Keratinocyte (primary cell): ENCODE data around the gene GPC5. TPM values are rescaled to one million over a fixed set of nuclear protein-coding genes. Genes with fewer than 3 reads are reported as not detected.

Source experiments
- DNase-seq: peaks from one replicate; pipeline ENCODE4 v3.0.0-alpha.2; 2011; ENCODE audit warnings: low read depth, missing footprints, low spot score
- FAIRE-seq: peaks from 2 replicates; lab custom pipeline; 2011; peaks lifted over from hg19 to GRCh38; lab: Jason Lieb, UNC
- H2AFZ ChIP-seq: 2 replicates; pipeline ENCODE4 v1.6.0; 2012; ENCODE audit warnings: low read length, control low read depth, inconsistent platforms; ENCODE audit not compliant: control insufficient read depth
- H3K27ac ChIP-seq: 2 replicates; pipeline ENCODE4 v1.5.1; 2011; ENCODE audit warnings: low read length; ENCODE audit not compliant: control insufficient read depth, insufficient read depth
- H3K27me3 ChIP-seq: 3 replicates; pipeline ENCODE4 v1.6.0; 2011; ENCODE audit warnings: low read length; ENCODE audit not compliant: control insufficient read depth, insufficient read depth; ENCODE audit errors: extremely low read depth
- H3K36me3 ChIP-seq, 2 experiments: 2 replicates in 1 of 2; 3 replicates in 1 of 2; pipeline ENCODE4 v1.5.1; 2011; ENCODE audit warnings: low read length in 2 of 2, mild to moderate bottlenecking in 1 of 2; ENCODE audit not compliant: control insufficient read depth in 2 of 2, insufficient read depth in 2 of 2; ENCODE audit errors: extremely low read depth in 1 of 2
- H3K4me1 ChIP-seq: 3 replicates; pipeline ENCODE4 v1.5.1; 2011; ENCODE audit warnings: low read length; ENCODE audit not compliant: control insufficient read depth, insufficient read depth; ENCODE audit errors: extremely low read depth
- H3K4me2 ChIP-seq: 3 replicates; pipeline ENCODE4 v1.6.0; 2011; ENCODE audit warnings: low read depth, low read length; ENCODE audit not compliant: control insufficient read depth, insufficient read depth; ENCODE audit errors: extremely low read depth
- H3K4me3 ChIP-seq, 3 experiments: fragments of 200-600 bp in 1 of 3; sonication (generic) in 1 of 3; 2 replicates in 2 of 3; 3 replicates in 1 of 3; pipeline ENCODE4 v1.5.1; 2011 to 2016; ENCODE audit warnings: low read length in 3 of 3, mild to moderate bottlenecking in 3 of 3, control low read depth in 2 of 3, inconsistent platforms in 1 of 3, low read depth in 1 of 3, mixed read lengths in 1 of 3, mixed run types in 1 of 3, moderate library complexity in 1 of 3; ENCODE audit not compliant: control insufficient read depth in 2 of 3, insufficient read depth in 2 of 3; ENCODE audit errors: extremely low read depth in 1 of 3
- H3K79me2 ChIP-seq: 2 replicates; pipeline ENCODE4 v1.6.0; 2012; ENCODE audit warnings: low read length; ENCODE audit not compliant: control insufficient read depth, insufficient read depth
- H3K9ac ChIP-seq: 3 replicates; pipeline ENCODE4 v1.6.0; 2011; ENCODE audit warnings: low read length; ENCODE audit not compliant: control insufficient read depth, insufficient read depth; ENCODE audit errors: extremely low read depth
- H3K9me1 ChIP-seq: 3 replicates; pipeline ENCODE4 v1.6.0; 2011; ENCODE audit warnings: low read length; ENCODE audit not compliant: control insufficient read depth, insufficient read depth; ENCODE audit errors: extremely low read depth
- H3K9me3 ChIP-seq: 2 replicates; pipeline ENCODE4 v1.5.1; 2012; ENCODE audit warnings: low read depth, low read length; ENCODE audit not compliant: control insufficient read depth
- H4K20me1 ChIP-seq: 3 replicates; pipeline ENCODE4 v1.6.0; 2011; ENCODE audit warnings: low read length; ENCODE audit not compliant: control insufficient read depth, insufficient read depth; ENCODE audit errors: extremely low read depth
- CTCF ChIP-seq, 3 experiments: IDR thresholded peaks in 1 of 3; conservative IDR thresholded peaks in 1 of 3; optimal IDR thresholded peaks in 1 of 3; 2 replicates in 2 of 3; 3 replicates in 1 of 3; pipeline versions ENCODE3 to v1.5.1; 2011; ENCODE audit warnings: low read length in 3 of 3, mild to moderate bottlenecking in 3 of 3, moderate library complexity in 2 of 3, control low read depth in 1 of 3, inconsistent platforms in 1 of 3; ENCODE audit not compliant: insufficient read depth in 2 of 3; ENCODE audit errors: extremely low read depth in 1 of 3
- EZH2 ChIP-seq: IDR thresholded peaks from one replicate; pipeline ENCODE4 v1.6.1; 2012; ENCODE audit warnings: inconsistent platforms, mild to moderate bottlenecking, low read length, moderate library complexity
- dilution Hi-C: fragments of 300-500 bp; cut with MboI; formaldehyde crosslinking; loops from one replicate; pipeline ENCODE4 v1.7.0; 2020; ENCODE audit warnings: low sequenced_read_pairs; ENCODE audit not compliant: extremely low pct_ligation_motif_present
- polyA plus RNA-seq, 5 experiments: library from polyadenylated mRNA; depleted of rRNA in 3 of 5; stranded (reverse) in 3 of 5; stranded (forward) in 1 of 5; unstranded in 1 of 5; fragments of >200 nt; gene quantifications; 1 replicate in 1 of 5; 2 replicates in 3 of 5; 3 replicates in 1 of 5; pipeline versions ENCODE4 v1.2.1 to v1.2.3, GENCODE V29; 2011 to 2012; ENCODE audit warnings: missing spikeins in 2 of 5, low read depth in 1 of 5, low replicate concordance in 1 of 5

The GPC5 gene
- polyA plus RNA-seq, 1 donor (not counting 4 experiments of a cell fraction or from before 2014, with no cell fraction given), result 0.10 TPM

- FAIRE-seq (no peak), DNase-seq (no peak)
- no peaks in the 10 kb centered on the region for H3K79me2 ChIP-seq
- no peak overlapping the region for H3K9ac ChIP-seq
- no peak overlapping the region for H3K27ac ChIP-seq
- no peaks in the 10 kb centered on the region for H3K9me3 ChIP-seq
- no peak overlapping the region for H3K4me2 ChIP-seq
- H3K36me3 ChIP-seq, result no peaks in the 10 kb centered on the region
- no peaks in the 10 kb centered on the region for H3K9me1 ChIP-seq
- no peaks in the 10 kb centered on the region for H3K27me3 ChIP-seq
- dilution Hi-C loops, result no loop called here
- no peak overlapping the region for H2AFZ ChIP-seq
- no peaks in the 10 kb centered on the region for H3K4me1 ChIP-seq
- H4K20me1 ChIP-seq, result no peaks in the 10 kb centered on the region
- no peak overlapping the region for H3K4me3 ChIP-seq
- TF ChIP-seq CTCF (optimal IDR thresholded peaks at IDR 0.05 in 1 of 3, IDR thresholded peaks at IDR 0.05 in 1 of 3, conservative IDR thresholded peaks at IDR 0.05 in 1 of 3; ENCODE audit: extremely low read depth in 1 of 3, insufficient read depth in 2 of 3, low read length in 3 of 3) (no peak), EZH2 (no peak)
These were observed 1273.4 kb downstream of the GPC5 start for GRCh38 chr13:92671821-92672220.

GRCh38 chr13:92676246-92676645 lies 1277.8 kb downstream of the GPC5 start:
- Histone ChIP-seq H2AFZ (no peak overlapping the region), H3K4me1 (peaks cover under 1% of the 10 kb centered on the region), H3K4me2 (no peak overlapping the region), H3K4me3 (no peak overlapping the region), H3K9me3 (no peaks in the 10 kb centered on the region), H3K9ac (no peak overlapping the region), H3K27ac (no peak overlapping the region), H3K79me2 (no peaks in the 10 kb centered on the region), H3K36me3 (no peaks in the 10 kb centered on the region), H3K9me1 (no peaks in the 10 kb centered on the region), H3K27me3 (no peaks in the 10 kb centered on the region), H4K20me1 (no peaks in the 10 kb centered on the region)
- TF ChIP-seq EZH2, result no peak
- TF ChIP-seq CTCF (optimal IDR thresholded peaks at IDR 0.05 in 1 of 3, IDR thresholded peaks at IDR 0.05 in 1 of 3, conservative IDR thresholded peaks at IDR 0.05 in 1 of 3; ENCODE audit: extremely low read depth in 1 of 3, insufficient read depth in 2 of 3, low read length in 3 of 3), result no peak
- DNase-seq (no peak), FAIRE-seq (no peak)
- dilution Hi-C loops, result no loop called here
